ENCODE measurements around the gene AQP4.

AQP4 gene

GRCh38 chr18:26865557-26865956 is at the start of gene AQP4:
Gene AQP4 (minus strand): TSS chr18:26865707. CDS start chr18:26865689, 18 bp downstream.
- Histone ChIP-seq H3K4me3 (ENCODE audit: low read depth, low read length) (no peak within 1 kb of the TSS), H3K27ac (ENCODE audit: extremely low read depth, low read depth, low read length) (no peak within 1 kb of the TSS), H3K4me1 (ENCODE audit: control insufficient read depth, insufficient read depth, low read length) (no peaks in the 10 kb centered on the region; the same call in 1 of the 2 replicates), H3K9me3 (ENCODE audit: control insufficient read depth, insufficient read depth, low read depth, low read length) (no peaks in the 10 kb centered on the region), H3K36me3 (ENCODE audit: control insufficient read depth in 2 of 2, insufficient read depth in 1 of 2, low read length in 2 of 2) (no peaks in the 10 kb centered on the region)
- no peak for TF ChIP-seq ZNF777 (tag by site-specific recombination; IDR thresholded peaks at IDR 0.05; ENCODE audit: borderline replicate concordance)
- 0 out of 2 replicates have a peak, but pooled peaks have one; percentile 22 for TF ChIP-seq ZBTB48 (tag by site-specific recombination; IDR thresholded peaks at IDR 0.05)
- TF ChIP-seq SCRT2 (tag by site-specific recombination; IDR thresholded peaks at IDR 0.05): peak; percentile 85
- 0 out of 2 replicates have a peak, but pooled peaks have one; percentile 10 for TF ChIP-seq ZNF398 (tag by site-specific recombination; IDR thresholded peaks at IDR 0.05)
- TF ChIP-seq GLIS1 (tag by site-specific recombination; IDR thresholded peaks at IDR 0.05): peak; percentile 57
- TF ChIP-seq SCRT1 (tag by site-specific recombination; IDR thresholded peaks at IDR 0.05; ENCODE audit: borderline replicate concordance): no peak
- no peak for TF ChIP-seq ZNF48 (tag by site-specific recombination; IDR thresholded peaks at IDR 0.05)
- no peak for TF ChIP-seq ZBTB49 (tag by site-specific recombination; IDR thresholded peaks at IDR 0.05; ENCODE audit: low read depth)
- no peak for TF ChIP-seq ZNF664 (tag by site-specific recombination; IDR thresholded peaks at IDR 0.05)
- peak; percentile 61; the same call in 1 of the 2 replicates for TF ChIP-seq ZNF548 (tag by site-specific recombination; IDR thresholded peaks at IDR 0.05)
- peak; percentile 48; the same call in 1 of the 2 replicates for TF ChIP-seq ZNF561 (tag by site-specific recombination; IDR thresholded peaks at IDR 0.05; ENCODE audit: borderline replicate concordance)
- 0 out of 2 replicates have a peak, but pooled peaks have one; percentile 20 for TF ChIP-seq PRDM10 (tag by site-specific recombination; IDR thresholded peaks at IDR 0.05)
- TF ChIP-seq HOXD13 (CRISPR knock-in tag; IDR thresholded peaks at IDR 0.05; ENCODE audit: borderline replicate concordance): no peak
- TF ChIP-seq ZFP3 (tag by site-specific recombination; IDR thresholded peaks at IDR 0.05; ENCODE audit: low read depth): no peak
- TF ChIP-seq PRDM6 (tag by site-specific recombination; IDR thresholded peaks at IDR 0.05): peak; percentile 41; the same call in 1 of the 2 replicates
- TF ChIP-seq ZNF510 (tag by site-specific recombination; IDR thresholded peaks at IDR 0.05; ENCODE audit: insufficient replicate concordance): no peak
- TF ChIP-seq ZXDB (tag by site-specific recombination; IDR thresholded peaks at IDR 0.05): peak; percentile 60
- TF ChIP-seq RBAK (tag by site-specific recombination; IDR thresholded peaks at IDR 0.05): no peak
- peak; percentile 64 for TF ChIP-seq ZNF600 (tag by site-specific recombination; IDR thresholded peaks at IDR 0.05)
- TF ChIP-seq ZSCAN30 (tag by site-specific recombination; IDR thresholded peaks at IDR 0.05): peak; percentile 47; the same call in 1 of the 2 replicates
- TF ChIP-seq GLIS2 (tag by site-specific recombination; IDR thresholded peaks at IDR 0.05): 0 out of 2 replicates have a peak, but pooled peaks have one; percentile 19
- no peak for TF ChIP-seq ZNF658 (tag by site-specific recombination; IDR thresholded peaks at IDR 0.05)
- 0 out of 2 replicates have a peak, but pooled peaks have one; percentile 21 for TF ChIP-seq ZBTB17 (tag by site-specific recombination; IDR thresholded peaks at IDR 0.05)
- TF ChIP-seq ZBTB44 (tag by site-specific recombination; IDR thresholded peaks at IDR 0.05): no peak
- TF ChIP-seq ZBTB20 (tag by site-specific recombination; IDR thresholded peaks at IDR 0.05): peak; percentile 50; the same call in 1 of the 2 replicates
- no peak for TF ChIP-seq ZNF133 (tag by site-specific recombination; IDR thresholded peaks at IDR 0.05)
- TF ChIP-seq TRIM28 (IDR thresholded peaks at IDR 0.05; ENCODE audit: borderline replicate concordance, low read length): peak; percentile 88; the same call in 1 of the 2 replicates
- ChIA-PET CTCF (no interaction called here), POLR2A (no interaction called here)
